ENCODE results near the gene ANKRD17. TPM values are rescaled to one million over a fixed set of nuclear protein-coding genes. Genes with fewer than 3 reads are reported as not detected.

Gene ANKRD17
- total and polyA plus RNA-seq, 2 of the 4 experiments (the other 2 are of a cell fraction), result 28.5 to 75.3 TPM

- H2AK5ac ChIP-seq (ENCODE audit: low read depth, low read length), result no peak overlapping the region
- no peak overlapping the region for H3K18ac ChIP-seq (ENCODE audit: low read depth, low read length)
- H3K27me3 ChIP-seq (ENCODE audit: control insufficient read depth, insufficient read depth, low read length), result no peaks in the 10 kb centered on the region
- no peaks in the 10 kb centered on the region for H3K79me1 ChIP-seq (ENCODE audit: low read depth in 1 of 2, low read length in 2 of 2)
- H3K9me3 ChIP-seq (ENCODE audit: control insufficient read depth, insufficient read depth, low read length), result no peaks in the 10 kb centered on the region
- no peak overlapping the region for H3K4me2 ChIP-seq (ENCODE audit: low read depth, low read length)
- no peak overlapping the region for H3K14ac ChIP-seq (replicated peaks; ENCODE audit: low read depth, low read length)
- no peak overlapping the region for H2AK9ac ChIP-seq (replicated peaks; ENCODE audit: low read depth, low read length, poor library complexity)
- no peak overlapping the region for H3K4me3 ChIP-seq (ENCODE audit: insufficient read depth, low read depth, low read length)
- H2BK5ac ChIP-seq (ENCODE audit: low read depth, low read length, poor library complexity, severe bottlenecking), result no peak overlapping the region
- POLR2A ChIA-PET (ENCODE audit: unreplicated experiment), result no interaction called here
- H3K4me1 ChIP-seq (ENCODE audit: control insufficient read depth, insufficient read depth, low read length), result peaks cover 4% of the 10 kb centered on the region
- ATAC-seq (ENCODE audit: low read depth) (no peak), DNase-seq (no peak)
- WGBS, 2 experiments (ENCODE audit: extremely low coverage in 2 of 2, insufficient read length in 1 of 2), result no CpG with 5 or more reads among the region's 4 CpGs
- in situ Hi-C loops (cut with MboI; ENCODE audit: low sequenced_read_pairs) (loop anchor here (25.0 kb wide), 1 partner anchor 809 kb away; no protein-coding TSS in a partner anchor), intact Hi-C loops (cut with micrococcal nuclease) (no loop called here), dilution Hi-C loops (cut with HindIII; ENCODE audit: low sequenced_read_pairs, unreplicated experiment) (no loop called here)
- no peaks in the 10 kb centered on the region for H4K20me1 ChIP-seq (ENCODE audit: insufficient read depth, low read length)
- H3K23ac ChIP-seq (ENCODE audit: low read depth, low read length), result no peak overlapping the region
- TF ChIP-seq CHD1 (IDR thresholded peaks at IDR 0.05; ENCODE audit: low read depth, low read length), result no peak
- TF ChIP-seq, protein P1, sequence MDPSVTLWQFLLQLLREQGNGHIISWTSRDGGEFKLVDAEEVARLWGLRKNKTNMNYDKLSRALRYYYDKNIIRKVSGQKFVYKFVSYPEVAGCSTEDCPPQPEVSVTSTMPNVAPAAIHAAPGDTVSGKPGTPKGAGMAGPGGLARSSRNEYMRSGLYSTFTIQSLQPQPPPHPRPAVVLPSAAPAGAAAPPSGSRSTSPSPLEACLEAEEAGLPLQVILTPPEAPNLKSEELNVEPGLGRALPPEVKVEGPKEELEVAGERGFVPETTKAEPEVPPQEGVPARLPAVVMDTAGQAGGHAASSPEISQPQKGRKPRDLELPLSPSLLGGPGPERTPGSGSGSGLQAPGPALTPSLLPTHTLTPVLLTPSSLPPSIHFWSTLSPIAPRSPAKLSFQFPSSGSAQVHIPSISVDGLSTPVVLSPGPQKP (IDR thresholded peaks at IDR 0.05; ENCODE audit: borderline replicate concordance, low read depth, low read length), result no peak
- no peak for TF ChIP-seq RFX5 (IDR thresholded peaks at IDR 0.05; ENCODE audit: low read depth, low read length)
- TF ChIP-seq BHLHE40 (IDR thresholded peaks at IDR 0.05; ENCODE audit: low read depth, low read length), result no peak
- CTCF ChIA-PET, result no interaction called here
- no peak overlapping the region for H4K8ac ChIP-seq (ENCODE audit: low read depth in 2 of 2, low read length in 2 of 2)
- no peak overlapping the region for H4K5ac ChIP-seq (ENCODE audit: low read depth, low read length)
- H4K91ac ChIP-seq (ENCODE audit: insufficient read depth, low read depth, low read length), result no peak overlapping the region
- H2BK20ac ChIP-seq (ENCODE audit: low read depth, low read length), result no peak overlapping the region
- H2AFZ ChIP-seq (replicated peaks; ENCODE audit: low read length, poor library complexity), result no peak overlapping the region
- peaks cover 4% of the 10 kb centered on the region; the same call in 1 of the 2 replicates for H3K9me1 ChIP-seq (ENCODE audit: insufficient read depth, low read length)
- no peak overlapping the region for H3K27ac ChIP-seq (ENCODE audit: insufficient read depth, low read length)
- no TSS peak for BruUV-seq (replicated peaks)
- H2BK120ac ChIP-seq (ENCODE audit: low read depth, low read length), result no peak overlapping the region
- no peak overlapping the region for H3K9ac ChIP-seq (ENCODE audit: low read depth, low read length)
- no peaks in the 10 kb centered on the region for H3K36me3 ChIP-seq (ENCODE audit: control insufficient read depth, insufficient read depth, low read length)
- H3K4ac ChIP-seq (ENCODE audit: low read depth, low read length), result no peak overlapping the region
- no peak overlapping the region for H3K56ac ChIP-seq (ENCODE audit: extremely low read depth, insufficient read depth, low read length)
- no peak overlapping the region for H2BK15ac ChIP-seq (ENCODE audit: low read depth, low read length)
Measured at GRCh38 chr4:73303711-73304110, 45.1 kb upstream of the ANKRD17 start.

Measured in IMR-90 (cell line).